H1 (cell line): ENCODE data around the gene SEZ6. TPM values are rescaled to one million over a fixed set of nuclear protein-coding genes. Genes with fewer than 3 reads are reported as not detected.
A peak's percentile ranks its signal among the peaks of the same experiment; 100 is the strongest.

Source experiments
- BACH1 ChIP-seq: IDR thresholded peaks from 2 replicates; pipeline ENCODE4 v1.6.1; 2012; ENCODE audit warnings: low read length, improper control_type of control experiment
- BCL11A ChIP-seq, 2 experiments: IDR thresholded peaks; one replicate each; pipeline ENCODE4 v1.6.1; 2011; ENCODE audit warnings: low read depth in 2 of 2, low read length in 2 of 2, mild to moderate bottlenecking in 2 of 2
- BRCA1 ChIP-seq: IDR thresholded peaks from 2 replicates; pipeline ENCODE4 v1.6.1; 2012; ENCODE audit warnings: low read depth, low read length, improper control_type of control experiment
- CBX8 ChIP-seq: fragments of 300-800, 300-1000 bp; sonication (generic); IDR thresholded peaks from 2 replicates; pipeline ENCODE4 v1.7.1; 2016; ENCODE audit warnings: low read depth, low read length, borderline replicate concordance
- CEBPB ChIP-seq: IDR thresholded peaks from 2 replicates; pipeline ENCODE4 v1.6.1; 2012; ENCODE audit warnings: low read depth, low read length
- CHD1 ChIP-seq: IDR thresholded peaks from 2 replicates; pipeline ENCODE4 v1.6.1; 2012; ENCODE audit warnings: low read depth, low read length, improper control_type of control experiment
- CHD2 ChIP-seq: IDR thresholded peaks from 2 replicates; pipeline ENCODE4 v1.6.1; 2012; ENCODE audit warnings: low read length, improper control_type of control experiment
- CTBP2 ChIP-seq: IDR thresholded peaks from 2 replicates; pipeline ENCODE4 v1.7.0; 2011; ENCODE audit warnings: borderline replicate concordance, mild to moderate bottlenecking, moderate library complexity, mixed read lengths, low read length; ENCODE audit not compliant: insufficient read depth, insufficient read length
- EGR1 ChIP-seq: IDR thresholded peaks from 2 replicates; pipeline ENCODE4 v1.6.1; 2011; ENCODE audit warnings: low read depth, low read length, borderline replicate concordance
- GABPA ChIP-seq: IDR thresholded peaks from 2 replicates; pipeline ENCODE4 v1.6.1; 2011; ENCODE audit warnings: mild to moderate bottlenecking, low read length, moderate library complexity, borderline replicate concordance; ENCODE audit not compliant: insufficient read depth
- HDAC2 ChIP-seq, 2 experiments: fragments of 300-600 bp in 1 of 2; sonication (generic) in 1 of 2; IDR thresholded peaks; 2 replicates each; pipeline ENCODE4 v1.6.1; 2011 to 2012; ENCODE audit warnings: low read depth in 2 of 2, low read length in 2 of 2, mild to moderate bottlenecking in 2 of 2, moderate library complexity in 2 of 2, borderline replicate concordance in 1 of 2, inconsistent platforms in 1 of 2
- HDAC6 ChIP-seq: IDR thresholded peaks from one replicate; pipeline ENCODE4 v1.7.1; 2012; ENCODE audit warnings: low read depth, mild to moderate bottlenecking, inconsistent platforms, low read length, moderate library complexity
- JUND ChIP-seq: IDR thresholded peaks from 2 replicates; pipeline ENCODE4 v1.6.1; 2011; ENCODE audit warnings: mild to moderate bottlenecking, improper control_type of control experiment, low read length
- KDM1A ChIP-seq: fragments of 200-600, 300-600 bp; sonication (generic); IDR thresholded peaks from 2 replicates; pipeline ENCODE4 v1.7.1; 2016; ENCODE audit warnings: mild to moderate bottlenecking, low read length, borderline replicate concordance
- POLR2A ChIP-seq, 2 experiments: IDR thresholded peaks; 1 replicate in 1 of 2; 2 replicates in 1 of 2; pipeline ENCODE4 v1.6.1; 2011; ENCODE audit warnings: low read depth in 2 of 2, low read length in 2 of 2, mild to moderate bottlenecking in 2 of 2; ENCODE audit errors: control extremely low read depth in 1 of 2
- POU5F1 ChIP-seq: IDR thresholded peaks from 2 replicates; pipeline ENCODE4 v1.6.1; 2011; ENCODE audit warnings: low read depth, mild to moderate bottlenecking, low read length, moderate library complexity
- RFX5 ChIP-seq: IDR thresholded peaks from 2 replicates; pipeline ENCODE4 v1.6.1; 2011; ENCODE audit warnings: low read depth, low read length, improper control_type of control experiment, borderline replicate concordance
- RXRA ChIP-seq: IDR thresholded peaks from 2 replicates; pipeline ENCODE4 v1.6.1; 2011; ENCODE audit warnings: low read depth, mild to moderate bottlenecking, low read length, moderate library complexity; ENCODE audit not compliant: insufficient read depth
- SIRT6 ChIP-seq: IDR thresholded peaks from one replicate; pipeline ENCODE4 v1.7.1; 2012; ENCODE audit warnings: low read length, inconsistent platforms
- SP1 ChIP-seq: IDR thresholded peaks from 2 replicates; pipeline ENCODE4 v1.6.1; 2011; ENCODE audit warnings: low read depth, low read length
- TAF1 ChIP-seq: IDR thresholded peaks from 2 replicates; pipeline ENCODE4 v1.6.1; 2011; ENCODE audit warnings: mild to moderate bottlenecking, low read depth, low read length
- TBP ChIP-seq: IDR thresholded peaks from 2 replicates; pipeline ENCODE4 v1.6.1; 2011; ENCODE audit warnings: low read depth, low read length, improper control_type of control experiment
- TEAD4 ChIP-seq: IDR thresholded peaks from 2 replicates; pipeline ENCODE4 v1.6.1; 2012; ENCODE audit warnings: low read depth, low read length, inconsistent platforms, mixed read lengths
- ZNF274 ChIP-seq: IDR thresholded peaks from 2 replicates; pipeline ENCODE4 v1.7.0; 2012; ENCODE audit warnings: low read length, borderline replicate concordance; ENCODE audit errors: extremely low read depth
- polyA plus RNA-seq, 7 experiments: library from polyadenylated mRNA; depleted of rRNA in 3 of 7; stranded (reverse) in 5 of 7; unstranded in 2 of 7; fragments of >200 nt in 5 of 7; fragments of 200-250 nt in 2 of 7; gene quantifications; 1 replicate in 5 of 7; 2 replicates in 1 of 7; 4 replicates in 1 of 7; pipeline versions ENCODE4 v1.2.1 to v1.2.3, GENCODE V29; 2011 to 2013; ENCODE audit warnings: missing spikeins in 2 of 7, mixed read lengths in 2 of 7
- total RNA-seq: library from RNA; stranded (reverse); fragmentation: NEBNext Ultra II Directional; extraction: Animal tissue kit (Norgen Biotek cat#: 25700); gene quantifications from 2 replicates; pipeline ENCODE4 v1.2.1, GENCODE V29; 2021
- TF ChIP-seq, protein P1 (sequence below): IDR thresholded peaks from 2 replicates; pipeline ENCODE4 v1.6.1; 2012; ENCODE audit warnings: inconsistent platforms
- TF ChIP-seq, protein P2 (sequence below): IDR thresholded peaks from 2 replicates; pipeline ENCODE4 v1.6.1; 2011; ENCODE audit warnings: low read depth, mild to moderate bottlenecking, low read length; ENCODE audit not compliant: insufficient read depth

The SEZ6 gene
- total and polyA plus RNA-seq, 2 of the 8 experiments (the other 6 are each of a cell fraction or from before 2014, with no cell fraction given): 6.9 to 16.1 TPM

DNA sequence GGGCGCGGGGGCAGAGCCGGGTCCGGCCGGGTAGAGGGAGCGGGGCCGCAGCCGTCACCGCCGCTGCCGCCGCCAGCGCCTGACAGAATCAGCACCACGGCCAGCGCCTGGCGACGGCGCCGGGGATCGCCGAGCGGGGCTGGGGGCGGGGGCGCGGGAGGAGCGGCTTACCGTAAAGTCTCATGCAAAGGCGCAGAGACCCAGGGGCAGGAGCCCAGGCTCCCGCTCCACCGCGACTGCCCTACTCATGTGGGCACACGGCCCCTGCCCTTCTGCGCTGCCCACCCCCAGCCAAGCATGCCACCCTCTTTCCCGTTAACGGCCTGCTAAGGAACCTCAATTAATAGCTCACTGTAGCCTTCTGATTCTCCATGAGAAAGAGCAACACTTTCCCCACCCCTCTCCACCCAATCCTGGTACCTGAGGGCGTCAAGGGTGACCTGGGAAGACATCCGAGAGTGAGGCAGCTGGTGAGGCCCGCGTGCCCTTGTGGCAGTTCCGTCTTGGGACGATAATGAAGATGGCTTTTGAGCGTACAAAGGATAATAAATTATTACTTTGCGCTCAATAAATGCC is at the start of gene SEZ6 (continued):
- no peak for TF ChIP-seq HDAC6
- peak; percentile 66; the same call in 1 of the 2 replicates for TF ChIP-seq GABPA
- TF ChIP-seq CEBPB: no peak
- no peak for TF ChIP-seq BCL11A (IDR thresholded peaks at IDR 0.05; ENCODE audit: low read depth in 2 of 2, low read length in 2 of 2)
- no peak for TF ChIP-seq KDM1A
- no peak for TF ChIP-seq JUND
- no peak for TF ChIP-seq CHD1
- no peak for TF ChIP-seq BACH1
- TF ChIP-seq, protein P1, sequence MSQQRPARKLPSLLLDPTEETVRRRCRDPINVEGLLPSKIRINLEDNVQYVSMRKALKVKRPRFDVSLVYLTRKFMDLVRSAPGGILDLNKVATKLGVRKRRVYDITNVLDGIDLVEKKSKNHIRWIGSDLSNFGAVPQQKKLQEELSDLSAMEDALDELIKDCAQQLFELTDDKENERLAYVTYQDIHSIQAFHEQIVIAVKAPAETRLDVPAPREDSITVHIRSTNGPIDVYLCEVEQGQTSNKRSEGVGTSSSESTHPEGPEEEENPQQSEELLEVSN: peak; percentile 85; the same call in 1 of the 2 replicates
- no peak for TF ChIP-seq CHD2
- TF ChIP-seq RFX5: no peak
- peak; percentile 42 for TF ChIP-seq CTBP2
- TF ChIP-seq POLR2A (IDR thresholded peaks at IDR 0.05; ENCODE audit: control extremely low read depth in 1 of 2, low read depth in 2 of 2, low read length in 2 of 2): no peak
- TF ChIP-seq POU5F1: no peak
- TF ChIP-seq TAF1: no peak
- TF ChIP-seq CBX8: no peak
- TF ChIP-seq EGR1: peak; percentile 63; the same call in 1 of the 2 replicates
- no peak for TF ChIP-seq RXRA
- TF ChIP-seq SP1: no peak
- no peak for TF ChIP-seq BRCA1
- TF ChIP-seq TBP: no peak
- TF ChIP-seq TEAD4: no peak
- peak in 1 of 2 experiments; percentile 86; a peak in 1 of 4 replicates for TF ChIP-seq HDAC2 (IDR thresholded peaks at IDR 0.05; ENCODE audit: borderline replicate concordance in 1 of 2, low read depth in 2 of 2, low read length in 2 of 2)
- no peak for TF ChIP-seq SIRT6
- TF ChIP-seq, protein P2, sequence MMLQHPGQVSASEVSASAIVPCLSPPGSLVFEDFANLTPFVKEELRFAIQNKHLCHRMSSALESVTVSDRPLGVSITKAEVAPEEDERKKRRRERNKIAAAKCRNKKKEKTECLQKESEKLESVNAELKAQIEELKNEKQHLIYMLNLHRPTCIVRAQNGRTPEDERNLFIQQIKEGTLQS: no peak
- TF ChIP-seq ZNF274: no peak
